Mesendoderm (in vitro differentiated cells): ENCODE data around the gene PRDX4.

Source experiments
- DNase-seq: peaks from one replicate; pipeline ENCODE4 v3.0.0; 2013
- H2AK5ac ChIP-seq: 2 replicates; pipeline ENCODE4 v1.6.1; 2013; ENCODE audit warnings: low read length, inconsistent platforms
- H2BK120ac ChIP-seq: 2 replicates; pipeline ENCODE4 v1.6.1; 2013; ENCODE audit warnings: low read depth, mild to moderate bottlenecking, low read length, moderate library complexity, mixed read lengths
- H2BK15ac ChIP-seq: replicated peaks from 2 replicates; pipeline ENCODE4 v1.6.1; 2013; ENCODE audit warnings: low read depth, mild to moderate bottlenecking, moderate library complexity
- H2BK5ac ChIP-seq: 2 replicates; pipeline ENCODE4 v1.6.1; 2013; ENCODE audit warnings: low read length, inconsistent platforms
- H3K18ac ChIP-seq: 2 replicates; pipeline ENCODE4 v1.6.1; 2013; ENCODE audit warnings: mild to moderate bottlenecking, low read length, mixed read lengths
- H3K23ac ChIP-seq: one replicate; pipeline ENCODE4 v1.6.1; 2013; ENCODE audit warnings: low read length
- H3K27ac ChIP-seq: 2 replicates; pipeline ENCODE4 v1.5.1; 2013; ENCODE audit warnings: low read depth, mild to moderate bottlenecking, inconsistent platforms, low read length, moderate library complexity
- H3K27me3 ChIP-seq: 2 replicates; pipeline ENCODE4 v1.6.1; 2013; ENCODE audit warnings: low read length, control low read depth, mild to moderate bottlenecking, inconsistent platforms; ENCODE audit not compliant: insufficient read depth, poor library complexity
- H3K36me3 ChIP-seq: 2 replicates; pipeline ENCODE4 v1.6.1; 2013; ENCODE audit warnings: low read length, inconsistent platforms; ENCODE audit not compliant: control insufficient read depth, insufficient read depth
- H3K4ac ChIP-seq: one replicate; pipeline ENCODE4 v1.6.1; 2013; ENCODE audit warnings: low read depth, mild to moderate bottlenecking, low read length, moderate library complexity
- H3K4me1 ChIP-seq: 2 replicates; pipeline ENCODE4 v1.6.1; 2013; ENCODE audit warnings: low read depth, low read length, inconsistent platforms; ENCODE audit not compliant: control insufficient read depth
- H3K4me2 ChIP-seq: 2 replicates; pipeline ENCODE4 v1.6.1; 2013; ENCODE audit warnings: low read length
- H3K4me3 ChIP-seq: 2 replicates; pipeline ENCODE4 v1.5.1; 2013; ENCODE audit warnings: mild to moderate bottlenecking, low read length
- H3K56ac ChIP-seq: one replicate; pipeline ENCODE4 v1.6.1; 2013; ENCODE audit warnings: low read length
- H3K79me1 ChIP-seq: 2 replicates; pipeline ENCODE4 v1.6.1; 2013; ENCODE audit warnings: low read length, inconsistent platforms
- H3K79me2 ChIP-seq: 2 replicates; pipeline ENCODE4 v1.6.1; 2013; ENCODE audit warnings: mild to moderate bottlenecking, low read length; ENCODE audit not compliant: control insufficient read depth, insufficient read depth
- H3K9ac ChIP-seq: 2 replicates; pipeline ENCODE4 v1.6.1; 2013; ENCODE audit warnings: low read length, inconsistent platforms
- H4K5ac ChIP-seq: one replicate; pipeline ENCODE4 v1.6.1; 2013; ENCODE audit warnings: low read length
- H4K8ac ChIP-seq: one replicate; pipeline ENCODE4 v1.6.1; 2013; ENCODE audit warnings: low read depth, mild to moderate bottlenecking, control low read depth, low read length, moderate library complexity
- WGBS: extraction: QIAGEN DNeasy Blood & Tissue Kit; methylation state at CpG from one replicate; pipeline ENCODE4 v1.1.7; 2013; ENCODE audit warnings: low lambda C conversion rate, missing lambda C conversion rate; ENCODE audit not compliant: insufficient coverage; ENCODE audit errors: extremely low coverage; 5-methylcytosine and 5-hydroxymethylcytosine counted together

Gene PRDX4

DNA sequence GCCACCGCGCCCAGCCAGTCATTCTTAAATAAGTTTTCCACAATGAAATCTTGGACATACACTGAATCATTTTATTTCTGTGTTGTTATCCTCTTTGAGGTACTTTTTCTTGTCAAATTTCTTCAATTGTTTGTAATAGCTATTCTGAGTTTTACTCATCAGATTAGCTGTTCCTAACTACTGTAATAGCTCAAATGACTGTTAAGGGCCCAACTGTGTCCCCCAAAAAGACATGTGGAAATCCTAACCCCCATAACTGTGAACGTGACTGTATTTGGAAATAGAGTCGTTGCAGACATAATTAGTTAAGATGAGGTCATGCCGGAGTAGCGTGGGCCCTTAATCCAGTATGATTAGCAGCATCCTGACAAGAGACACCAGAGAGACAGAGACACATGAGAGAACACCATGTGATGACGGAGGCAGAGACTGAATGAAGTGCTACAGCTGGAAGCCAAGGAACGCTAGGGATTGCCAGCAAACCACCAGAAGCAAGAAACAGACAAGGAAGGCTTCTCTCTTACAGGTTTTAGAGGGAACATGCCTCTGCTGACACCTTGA, 52.9 kb downstream of the PRDX4 start:
- DNase-seq, result no peak
- WGBS, result no CpG with 5 or more reads among the region's 8 CpGs
- Histone ChIP-seq H3K27ac (no peak overlapping the region), H3K79me2 (no peaks in the 10 kb centered on the region), H2BK120ac (no peak overlapping the region), H3K23ac (no peak overlapping the region), H2BK15ac (no peak overlapping the region), H3K4me1 (no peaks in the 10 kb centered on the region), H3K18ac (no peak overlapping the region), H3K27me3 (no peaks in the 10 kb centered on the region), H2AK5ac (no peak overlapping the region), H3K4ac (no peak overlapping the region), H3K36me3 (no peaks in the 10 kb centered on the region), H3K4me3 (no peak overlapping the region), H4K8ac (no peak overlapping the region), H4K5ac (no peak overlapping the region), H3K9ac (no peak overlapping the region), H3K79me1 (no peaks in the 10 kb centered on the region), H3K4me2 (no peak overlapping the region), H2BK5ac (no peak overlapping the region), H3K56ac (no peak overlapping the region)

DNA sequence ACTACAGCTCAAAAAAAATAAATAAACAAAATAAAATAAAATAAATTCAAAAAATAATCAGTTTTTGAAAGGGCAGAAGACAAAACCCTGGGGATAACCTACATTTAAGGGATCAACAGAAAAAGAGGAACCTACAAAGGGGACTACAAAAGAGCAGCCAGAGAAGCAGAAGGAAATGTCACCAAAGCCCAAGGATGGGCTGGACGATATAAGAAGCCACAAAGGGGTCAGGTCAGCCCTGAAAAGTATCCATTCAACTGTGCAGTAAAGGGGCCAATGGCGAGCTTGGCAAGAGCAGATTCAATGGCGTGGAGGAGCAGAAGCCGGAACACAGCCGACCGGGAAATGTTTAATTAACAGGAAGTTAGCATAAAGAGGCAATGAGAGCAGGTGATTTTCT, 58.9 kb downstream of the PRDX4 start:
- H3K4me1 ChIP-seq, result no peaks in the 10 kb centered on the region
- H3K36me3 ChIP-seq, result no peaks in the 10 kb centered on the region
- no peak overlapping the region for H3K23ac ChIP-seq
- no peak overlapping the region for H3K4ac ChIP-seq
- H4K5ac ChIP-seq, result no peak overlapping the region
- WGBS, result no CpG with 5 or more reads among the region's 6 CpGs
- no peak overlapping the region for H3K4me3 ChIP-seq
- H3K27ac ChIP-seq, result no peak overlapping the region
- no peaks in the 10 kb centered on the region for H3K79me2 ChIP-seq
- H3K27me3 ChIP-seq, result no peaks in the 10 kb centered on the region
- no peak overlapping the region for H2BK5ac ChIP-seq
- H2BK120ac ChIP-seq, result no peak overlapping the region
- H2AK5ac ChIP-seq, result no peak overlapping the region
- DNase-seq, result no peak
- H3K9ac ChIP-seq, result no peak overlapping the region
- no peak overlapping the region for H3K18ac ChIP-seq
- no peak overlapping the region for H4K8ac ChIP-seq
- H2BK15ac ChIP-seq, result no peak overlapping the region
- no peak overlapping the region for H3K4me2 ChIP-seq
- no peaks in the 10 kb centered on the region for H3K79me1 ChIP-seq
- H3K56ac ChIP-seq, result no peak overlapping the region

DNA sequence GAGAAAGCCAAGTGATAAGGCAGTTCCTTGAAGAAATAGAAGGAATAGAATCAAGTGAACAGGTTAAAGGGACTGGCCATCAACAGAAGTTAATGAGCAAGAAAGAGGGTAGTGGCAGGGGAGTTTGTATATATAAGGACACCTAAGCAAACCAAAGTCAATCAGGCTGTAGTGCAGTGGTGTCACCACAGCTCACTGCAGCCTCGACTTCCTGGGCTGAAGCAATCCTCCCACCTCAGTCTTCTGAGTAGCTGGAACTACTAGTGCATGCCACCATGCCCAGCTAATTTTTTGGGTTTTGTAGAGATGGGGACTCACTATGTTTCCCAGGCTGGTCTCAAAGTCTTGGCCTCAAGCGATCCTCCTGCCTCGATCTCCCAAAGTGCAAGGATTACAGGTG, 59.9 kb downstream of the PRDX4 start:
- no peak overlapping the region for H3K4me3 ChIP-seq
- no peak overlapping the region for H2BK15ac ChIP-seq
- no peak overlapping the region for H2AK5ac ChIP-seq
- no peak overlapping the region for H3K4me2 ChIP-seq
- H3K9ac ChIP-seq, result no peak overlapping the region
- H4K5ac ChIP-seq, result no peak overlapping the region
- H3K79me2 ChIP-seq, result no peaks in the 10 kb centered on the region
- no peak overlapping the region for H3K23ac ChIP-seq
- no peak overlapping the region for H3K56ac ChIP-seq
- H4K8ac ChIP-seq, result no peak overlapping the region
- H2BK5ac ChIP-seq, result no peak overlapping the region
- no peaks in the 10 kb centered on the region for H3K36me3 ChIP-seq
- H3K79me1 ChIP-seq, result no peaks in the 10 kb centered on the region
- H3K27me3 ChIP-seq, result no peaks in the 10 kb centered on the region
- H3K18ac ChIP-seq, result no peak overlapping the region
- WGBS, result no CpG with 5 or more reads among the region's 3 CpGs
- H3K4me1 ChIP-seq, result no peaks in the 10 kb centered on the region
- no peak overlapping the region for H3K4ac ChIP-seq
- H2BK120ac ChIP-seq, result no peak overlapping the region
- DNase-seq, result no peak
- no peak overlapping the region for H3K27ac ChIP-seq

GRCh38 chrX:23729214-23729613, 61.9 kb downstream of the PRDX4 start:
- Histone ChIP-seq H3K4ac (no peak overlapping the region), H2BK120ac (no peak overlapping the region), H3K79me1 (no peaks in the 10 kb centered on the region), H3K9ac (no peak overlapping the region), H3K4me3 (no peak overlapping the region), H3K18ac (no peak overlapping the region), H3K36me3 (no peaks in the 10 kb centered on the region), H2AK5ac (no peak overlapping the region), H2BK5ac (no peak overlapping the region), H3K79me2 (no peaks in the 10 kb centered on the region), H3K27me3 (no peaks in the 10 kb centered on the region), H3K27ac (no peak overlapping the region), H3K23ac (no peak overlapping the region), H4K5ac (no peak overlapping the region), H3K4me2 (no peak overlapping the region), H2BK15ac (no peak overlapping the region), H3K56ac (no peak overlapping the region), H4K8ac (no peak overlapping the region), H3K4me1 (no peaks in the 10 kb centered on the region)
- WGBS, result no CpG with 5 or more reads among the region's 1 CpG
- DNase-seq, result no peak

- Histone ChIP-seq H2BK15ac (no peak overlapping the region), H3K56ac (no peak overlapping the region), H3K4ac (no peak overlapping the region), H4K8ac (no peak overlapping the region), H3K18ac (no peak overlapping the region), H2BK120ac (no peak overlapping the region), H3K4me1 (no peaks in the 10 kb centered on the region), H2AK5ac (no peak overlapping the region), H3K9ac (no peak overlapping the region), H3K27ac (no peak overlapping the region), H3K36me3 (no peaks in the 10 kb centered on the region), H3K79me1 (no peaks in the 10 kb centered on the region), H4K5ac (no peak overlapping the region), H3K4me3 (no peak overlapping the region), H3K27me3 (no peaks in the 10 kb centered on the region), H3K4me2 (no peak overlapping the region), H2BK5ac (no peak overlapping the region), H3K79me2 (no peaks in the 10 kb centered on the region), H3K23ac (no peak overlapping the region)
- no CpG with 5 or more reads among the region's 1 CpG for WGBS
- DNase-seq, result no peak
Measured at GRCh38 chrX:23731951-23732350, 64.7 kb downstream of the PRDX4 start.

DNA sequence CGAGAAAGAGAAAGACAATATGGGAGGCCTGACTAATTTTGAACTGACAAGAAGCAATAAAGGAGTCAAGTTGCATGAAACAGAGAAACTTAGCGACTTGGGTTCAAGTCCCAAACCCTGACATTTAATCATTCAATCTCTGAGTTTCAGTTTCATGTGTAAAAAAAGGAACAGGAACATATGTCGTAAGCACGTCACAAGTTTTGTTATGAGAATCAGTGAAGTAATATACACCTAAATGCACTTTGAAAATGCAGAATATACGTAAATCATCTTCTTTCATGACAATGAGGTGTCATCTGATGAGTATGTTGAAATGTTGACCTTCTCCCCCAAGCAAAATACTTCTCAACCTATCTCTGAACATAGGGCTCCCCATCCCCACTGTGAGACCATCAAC, 65.4 kb downstream of the PRDX4 start:
- H3K4me2 ChIP-seq, result no peak overlapping the region
- no peak overlapping the region for H3K9ac ChIP-seq
- H3K18ac ChIP-seq, result no peak overlapping the region
- H3K4me1 ChIP-seq, result no peaks in the 10 kb centered on the region
- H3K79me1 ChIP-seq, result no peaks in the 10 kb centered on the region
- no peak overlapping the region for H3K4ac ChIP-seq
- H3K36me3 ChIP-seq, result no peaks in the 10 kb centered on the region
- no peak for DNase-seq
- H3K23ac ChIP-seq, result no peak overlapping the region
- H3K4me3 ChIP-seq, result no peak overlapping the region
- no CpG with 5 or more reads among the region's 5 CpGs for WGBS
- H3K79me2 ChIP-seq, result no peaks in the 10 kb centered on the region
- H4K8ac ChIP-seq, result no peak overlapping the region
- H3K27ac ChIP-seq, result no peak overlapping the region
- H4K5ac ChIP-seq, result no peak overlapping the region
- H2BK15ac ChIP-seq, result no peak overlapping the region
- no peak overlapping the region for H2AK5ac ChIP-seq
- no peak overlapping the region for H2BK5ac ChIP-seq
- H3K56ac ChIP-seq, result no peak overlapping the region
- no peaks in the 10 kb centered on the region for H3K27me3 ChIP-seq
- no peak overlapping the region for H2BK120ac ChIP-seq
